Subcutaneous abdominal adipose tissue (tissue), 5 donors: ENCODE data around the gene CRY1.

Source experiments
- H3K27ac ChIP-seq: one replicate; pipeline ENCODE4 v1.7.0; 2013; ENCODE audit warnings: low read depth, mild to moderate bottlenecking, inconsistent platforms, low read length, moderate library complexity
- H3K27me3 ChIP-seq, 5 donors: one replicate each; pipeline ENCODE4 v1.7.0; 2013; ENCODE audit warnings: low read length in 5 of 5, inconsistent platforms in 1 of 5; ENCODE audit not compliant: control insufficient read depth in 5 of 5, insufficient read depth in 4 of 5
- H3K36me3 ChIP-seq, 5 donors: one replicate each; pipeline ENCODE4 v1.7.0; 2013; ENCODE audit warnings: low read length in 5 of 5; ENCODE audit not compliant: control insufficient read depth in 5 of 5, insufficient read depth in 5 of 5
- H3K4me1 ChIP-seq, 5 donors: one replicate each; pipeline ENCODE4 v1.7.0; 2013; ENCODE audit warnings: low read length in 5 of 5, mild to moderate bottlenecking in 3 of 5, moderate library complexity in 1 of 5; ENCODE audit not compliant: control insufficient read depth in 5 of 5, insufficient read depth in 5 of 5
- H3K4me3 ChIP-seq, 5 donors: one replicate each; pipeline ENCODE4 v1.7.0; 2013; ENCODE audit warnings: low read length in 5 of 5, low read depth in 1 of 5
- H3K9ac ChIP-seq, 5 donors: one replicate each; pipeline ENCODE4 v1.7.0; 2013; ENCODE audit warnings: low read length in 5 of 5, mild to moderate bottlenecking in 4 of 5, moderate library complexity in 3 of 5
- H3K9me3 ChIP-seq, 5 donors: one replicate each; pipeline ENCODE4 v1.7.0; 2013; ENCODE audit warnings: low read length in 5 of 5; ENCODE audit not compliant: control insufficient read depth in 5 of 5
- donor health status: healthy.
- donor health status: healthy.
- donor health status: healthy.
- donor health status: healthy.
- donor health status: healthy.

The CRY1 gene

DNA sequence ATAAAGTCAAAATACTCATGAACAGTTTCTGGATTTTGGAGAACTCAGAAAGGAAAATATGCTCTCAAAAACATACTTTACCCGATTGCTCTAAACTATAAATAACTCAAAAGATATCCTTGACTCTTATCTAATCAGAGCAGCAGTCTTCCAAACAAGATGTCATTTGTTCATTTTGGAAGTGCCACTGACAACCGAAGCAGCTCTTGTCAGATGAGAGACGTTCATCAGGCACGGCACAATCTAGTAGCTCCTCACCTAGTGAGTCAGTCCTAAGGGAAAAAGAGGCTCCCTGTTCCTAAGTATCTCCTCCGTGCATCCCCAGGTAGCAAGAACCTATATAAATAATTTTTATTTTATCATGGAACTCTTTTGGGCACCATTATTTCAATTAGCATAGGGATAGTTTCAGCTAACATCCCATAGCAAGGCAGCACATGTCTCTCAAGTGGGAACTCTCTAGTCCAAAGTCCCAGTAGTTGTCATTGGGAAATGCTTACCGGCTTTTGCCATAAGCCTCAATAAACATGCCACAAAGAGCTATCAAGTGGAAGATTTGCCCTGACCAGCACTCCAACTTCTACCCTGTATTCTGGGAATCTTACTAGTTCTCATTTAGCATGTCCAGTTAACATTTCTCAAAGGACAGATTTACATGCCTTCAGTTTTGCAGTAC lies 151.7 kb downstream of the CRY1 start:
- Histone ChIP-seq H3K4me1 (no peaks in the 10 kb centered on the region), H3K9ac (no peak overlapping the region), H3K36me3 (no peaks in the 10 kb centered on the region), H3K4me3 (no peak overlapping the region), H3K27ac (no peak overlapping the region), H3K27me3 (no peaks in the 10 kb centered on the region), H3K9me3 (no peaks in the 10 kb centered on the region)
